ENCODE data around the gene PRKCI.
"Not testable (repeated sequence)": the region's sequence is repeated elsewhere in the genome, so short reads cannot be mapped to it uniquely, and the experiment has no call there.

Gene PRKCI

GRCh38 chr3:170189398-170190256 lies 32.6 kb upstream of the PRKCI start:
- no peak for TF ChIP-seq CTCF (IDR thresholded peaks at IDR 0.05; ENCODE audit: control extremely low read depth, extremely low read depth, low read depth, missing control alignments)
- CTCF ChIA-PET = interaction anchor here (0.8 to 2.2 kb wide), 7 partner anchors 8 to 224 kb away, joined by 3 to 7 read pairs (median 4); no protein-coding TSS in a partner anchor
- DNase-seq (ENCODE audit: extremely low spot score) = no peak
- POLR2A ChIA-PET = no interaction called here

- DNase-seq (ENCODE audit: extremely low spot score); POLR2A ChIA-PET; CTCF ChIA-PET: not testable (repeated sequence)
Measured at GRCh38 chr3:170195759-170196158, 26.5 kb upstream of the PRKCI start.

- no peak for TF ChIP-seq CTCF (IDR thresholded peaks at IDR 0.05; ENCODE audit: control extremely low read depth, extremely low read depth, low read depth, missing control alignments)
- CTCF ChIA-PET = interaction anchor here (0.6 to 2.1 kb wide), 2 partner anchors 8 to 9 kb away, joined by 3 to 7 read pairs; no protein-coding TSS in a partner anchor
- no peak for DNase-seq (ENCODE audit: extremely low spot score)
- POLR2A ChIA-PET = no interaction called here
Measured at GRCh38 chr3:170196833-170197232, 25.4 kb upstream of the PRKCI start.

GRCh38 chr3:170200987-170201386 lies 21.2 kb upstream of the PRKCI start:
- CTCF ChIA-PET = no interaction called here
- POLR2A ChIA-PET = no interaction called here
- DNase-seq (ENCODE audit: extremely low spot score) = no peak
- no peak for TF ChIP-seq CTCF (IDR thresholded peaks at IDR 0.05; ENCODE audit: control extremely low read depth, extremely low read depth, low read depth, missing control alignments)

DNA sequence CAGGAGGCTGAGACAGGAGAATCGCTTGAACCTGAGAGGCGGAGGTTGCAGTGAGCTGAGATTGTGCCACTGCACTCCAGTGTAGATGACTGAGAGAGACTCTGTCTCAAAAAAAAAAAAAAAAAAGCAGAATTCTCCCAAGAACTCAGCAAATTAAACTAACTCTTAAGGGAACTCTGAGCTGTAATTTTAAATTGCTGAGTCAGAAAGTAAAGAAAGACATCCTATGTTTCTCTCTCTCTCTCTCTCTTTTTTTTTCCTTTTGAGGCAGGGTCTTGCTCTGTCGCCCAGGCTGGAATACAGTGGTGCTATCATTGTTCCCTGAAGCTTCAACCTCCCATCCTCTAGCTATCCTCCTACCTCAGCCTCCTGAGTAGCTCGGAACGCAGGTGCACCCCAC lies 20.7 kb upstream of the PRKCI start:
- ChIA-PET CTCF (no interaction called here), POLR2A (interaction anchor here (0.6 kb wide), 1 partner anchor 220 kb away, joined by 4 read pairs; no protein-coding TSS in a partner anchor)
- DNase-seq (ENCODE audit: extremely low spot score) = no peak
- TF ChIP-seq CTCF (IDR thresholded peaks at IDR 0.05; ENCODE audit: control extremely low read depth, extremely low read depth, low read depth, missing control alignments) = no peak

DNA sequence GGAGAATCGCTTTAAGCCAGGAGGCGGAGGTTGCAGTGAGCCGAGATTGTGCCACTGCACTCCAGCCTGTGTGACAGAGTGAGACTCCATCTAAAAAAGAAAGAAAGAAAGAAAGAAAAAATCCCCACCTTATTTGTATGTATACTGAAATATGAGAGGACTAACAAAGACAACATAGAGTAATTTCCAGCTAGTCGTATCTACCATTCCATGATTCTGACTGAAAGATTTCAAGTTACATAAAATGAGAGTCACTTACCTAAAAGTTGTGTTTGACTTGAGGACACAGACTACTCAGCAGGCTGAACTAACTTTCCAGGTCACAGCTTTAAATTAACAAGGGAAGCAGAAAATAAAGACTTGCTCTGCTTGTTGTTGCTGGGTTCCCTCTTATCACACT lies 18.8 kb upstream of the PRKCI start:
- DNase-seq (ENCODE audit: extremely low spot score) = no peak
- no peak for TF ChIP-seq CTCF (IDR thresholded peaks at IDR 0.05; ENCODE audit: control extremely low read depth, extremely low read depth, low read depth, missing control alignments)
- ChIA-PET CTCF (interaction anchor here (0.9 to 1.7 kb wide), 3 partner anchors 13 to 25 kb away, joined by 3 to 6 read pairs (median 5); no protein-coding TSS in a partner anchor), POLR2A (interaction anchor here (0.6 to 0.8 kb wide), 2 partner anchors 20 to 331 kb away, joined by 4 to 5 read pairs; no protein-coding TSS in a partner anchor)

DNA sequence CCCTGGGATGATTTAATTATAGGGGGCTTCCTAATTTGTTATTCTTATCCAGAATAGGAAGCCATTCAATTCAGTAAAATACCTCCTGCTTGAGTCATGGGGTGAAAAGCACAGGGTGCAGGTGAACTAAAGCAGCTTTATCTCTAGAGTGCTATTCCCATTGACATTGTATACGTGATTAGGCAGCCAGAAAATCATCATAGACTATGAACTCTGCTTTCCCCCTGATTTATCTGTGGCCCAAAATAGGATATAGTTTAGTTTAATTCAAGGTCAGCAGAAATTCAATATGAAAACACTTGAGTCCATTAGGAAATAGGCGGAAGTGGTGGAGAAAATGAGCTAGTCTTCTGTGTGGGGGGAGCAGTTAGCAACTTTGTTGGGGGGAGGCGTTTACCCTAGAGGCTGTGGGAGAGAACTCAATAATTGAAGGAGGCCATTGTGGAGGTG lies 18.2 kb upstream of the PRKCI start:
- no peak for DNase-seq (ENCODE audit: extremely low spot score)
- ChIA-PET POLR2A (interaction anchor here (0.6 kb wide), 1 partner anchor 332 kb away, joined by 4 read pairs; no protein-coding TSS in a partner anchor), CTCF (interaction anchor here (0.9 to 1.7 kb wide), 3 partner anchors 13 to 25 kb away, joined by 3 to 6 read pairs (median 5); no protein-coding TSS in a partner anchor)
- TF ChIP-seq CTCF (IDR thresholded peaks at IDR 0.05; ENCODE audit: control extremely low read depth, extremely low read depth, low read depth, missing control alignments) = no peak

Measured in GM10248 (cell line).